Cardiac muscle cell (in vitro differentiated cells and primary cell): ENCODE measurements around the gene PRAMEF12. TPM values are rescaled to one million over a fixed set of nuclear protein-coding genes. Genes with fewer than 3 reads are reported as not detected.
"Not testable (repeated sequence)": the region's sequence is repeated elsewhere in the genome, so short reads cannot be mapped to it uniquely, and the experiment has no call there.

Experiments used
- DNase-seq, 2 donors: peaks; one replicate each; pipeline versions ENCODE4 v3.0.0 to v3.0.0-alpha.2; 2010 to 2017; ENCODE audit warnings: low read depth in 1 of 2, low spot score in 1 of 2
- H3K27ac ChIP-seq: fragments of 200-600 bp; sonication (generic); 2 replicates; pipeline ENCODE4 v1.5.1; 2016
- H3K27me3 ChIP-seq: fragments of 200-600 bp; sonication (generic); 2 replicates; pipeline ENCODE4 v1.6.0; 2016; ENCODE audit warnings: control low read depth
- H3K36me3 ChIP-seq: fragments of 200-600 bp; sonication (generic); 2 replicates; pipeline ENCODE4 v1.5.1; 2016; ENCODE audit warnings: control low read depth
- H3K4me1 ChIP-seq: fragments of 200-600 bp; sonication (generic); 2 replicates; pipeline ENCODE4 v1.8.1; 2017; ENCODE audit warnings: low read depth, mild to moderate bottlenecking, mixed run types
- H3K4me3 ChIP-seq: fragments of 200-600 bp; sonication (generic); 2 replicates; pipeline ENCODE4 v1.5.1; 2016; ENCODE audit warnings: mild to moderate bottlenecking
- H3K9me3 ChIP-seq: fragments of 200-600 bp; sonication (generic); 2 replicates; pipeline ENCODE4 v1.5.1; 2017; ENCODE audit warnings: low read depth, mild to moderate bottlenecking, control low read depth
- CTCF ChIP-seq: IDR thresholded peaks from 2 replicates; pipeline ENCODE4 v1.5.1; 2012; ENCODE audit warnings: low read depth, mild to moderate bottlenecking, low read length
- polyA plus RNA-seq: library from polyadenylated mRNA; unstranded; fragments of >200 nt; fragmentation: Nextera tagmentation; extraction: Ambion mirVana; gene quantifications from 2 replicates; pipeline ENCODE4 v1.2.1, GENCODE V29; 2016
- total RNA-seq: library from RNA; depleted of rRNA; stranded (reverse); fragments of >200 nt; gene quantifications from 2 replicates; pipeline ENCODE4 v1.2.3, GENCODE V29; 2016

The PRAMEF12 gene
- total RNA-seq (not detected in 2 replicates), polyA plus RNA-seq (not detected in 2 replicates)

GRCh38 chr1:12773438-12773837 is at the start of gene PRAMEF12:
Gene PRAMEF12 (plus strand): TSS chr1:12773738. CDS start chr1:12774868, 1,130 bp downstream.
- no peak for TF ChIP-seq CTCF
- Histone ChIP-seq H3K4me1 (no peaks in the 10 kb centered on the region), H3K27me3 (no peaks in the 10 kb centered on the region), H3K27ac (no peak within 1 kb of the TSS), H3K9me3 (no peaks in the 10 kb centered on the region), H3K36me3 (no peaks in the 10 kb centered on the region), H3K4me3 (no peak within 1 kb of the TSS)
- no peak for DNase-seq

DNA sequence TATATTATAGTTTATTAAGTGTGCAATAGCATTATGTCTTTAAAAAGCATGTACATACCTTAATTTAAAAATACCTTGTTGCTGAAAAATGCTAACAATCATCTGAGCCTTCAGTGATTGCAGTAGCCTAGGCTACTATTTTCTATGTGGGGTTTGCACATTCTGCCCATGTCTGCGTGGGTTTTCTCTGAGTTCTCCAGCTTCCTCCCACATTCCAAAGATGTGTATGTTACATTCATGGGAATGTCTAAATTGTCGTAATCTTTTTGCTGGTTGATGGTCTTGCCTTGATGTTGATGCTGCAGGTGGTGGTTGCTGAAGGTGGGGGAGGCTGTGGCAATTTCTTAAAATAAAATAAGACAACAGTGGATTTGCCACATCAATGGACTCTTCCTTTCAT is 45.1 kb upstream of the PRAMEF12 start:
- Histone ChIP-seq H3K27ac (no peak overlapping the region), H3K4me3 (no peak overlapping the region), H3K36me3 (no peaks in the 10 kb centered on the region), H3K9me3 (no peaks in the 10 kb centered on the region), H3K27me3 (no peaks in the 10 kb centered on the region), H3K4me1 (no peaks in the 10 kb centered on the region)
- DNase-seq = no peak
- no peak for TF ChIP-seq CTCF

- no peak for TF ChIP-seq CTCF
- Histone ChIP-seq H3K9me3 (no peaks in the 10 kb centered on the region), H3K27me3 (no peaks in the 10 kb centered on the region), H3K36me3 (no peaks in the 10 kb centered on the region), H3K4me3 (no peak overlapping the region), H3K4me1 (no peaks in the 10 kb centered on the region), H3K27ac (no peak overlapping the region)
- no peak for DNase-seq
Observed at GRCh38 chr1:12730156-12730555, 43.4 kb upstream of the PRAMEF12 start.

DNA sequence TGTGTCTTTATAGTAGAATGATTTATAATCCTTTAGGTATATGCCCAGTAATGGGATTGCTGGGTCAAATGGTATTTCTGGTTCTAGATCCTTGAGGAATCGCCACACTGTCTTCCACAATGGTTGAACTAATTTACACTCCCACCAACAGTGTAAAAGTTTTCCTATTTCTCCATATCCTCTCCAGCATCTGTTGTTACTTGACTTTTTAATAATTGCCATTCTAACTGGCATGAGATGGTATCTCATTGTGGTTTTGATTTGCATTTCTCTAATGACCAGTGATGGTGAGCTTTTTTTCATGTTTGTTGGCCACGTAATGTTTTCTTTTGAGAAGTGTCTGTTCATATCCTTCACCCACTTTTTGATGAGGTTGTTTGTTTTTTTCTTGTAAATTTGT is 42.5 kb upstream of the PRAMEF12 start:
- not testable (repeated sequence) for H3K36me3 ChIP-seq, H3K4me3 ChIP-seq, H3K9me3 ChIP-seq, H3K27me3 ChIP-seq, H3K4me1 ChIP-seq, H3K27ac ChIP-seq, DNase-seq

GRCh38 chr1:12734651-12735050 is 38.9 kb upstream of the PRAMEF12 start:
- TF ChIP-seq CTCF = no peak
- H3K27me3 ChIP-seq = no peaks in the 10 kb centered on the region

GRCh38 chr1:12738934-12739333 is 34.6 kb upstream of the PRAMEF12 start:
- no peak for TF ChIP-seq CTCF
- no peaks in the 10 kb centered on the region for H3K4me1 ChIP-seq
- H3K27me3 ChIP-seq = no peaks in the 10 kb centered on the region

More at GRCh38 chr1:12734651-12735050, 38.9 kb upstream of the PRAMEF12 start:
- H3K4me1 ChIP-seq = no peaks in the 10 kb centered on the region
- no peaks in the 10 kb centered on the region for H3K36me3 ChIP-seq
- no peak overlapping the region for H3K27ac ChIP-seq
- H3K4me3 ChIP-seq = no peak overlapping the region
- DNase-seq = no peak
- H3K9me3 ChIP-seq = no peaks in the 10 kb centered on the region

More at GRCh38 chr1:12738934-12739333, 34.6 kb upstream of the PRAMEF12 start:
- Histone ChIP-seq H3K9me3 (no peaks in the 10 kb centered on the region), H3K27ac (no peak overlapping the region), H3K4me3 (no peak overlapping the region), H3K36me3 (no peaks in the 10 kb centered on the region)
- DNase-seq = no peak
